Endothelial cell of umbilical vein (primary cell): Measurements from ENCODE around the gene NEBL. TPM values are rescaled to one million over a fixed set of nuclear protein-coding genes. Genes with fewer than 3 reads are reported as not detected.

Source experiments
- BruUV-seq: library from RNA; stranded (reverse); fragments of 400-500 nt; replicated peaks from 2 replicates; lab custom pipeline; 2021; lab: Mats Ljungman, UMichigan
- CTCF ChIA-PET: fragments of 300-600, 350-600 bp; sonication (Branson Sonifier 250); formaldehyde crosslinking; loops from one replicate; lab custom pipeline; 2021; ENCODE audit warnings: antibody characterized with exemption, inconsistent platforms; lab: Charles Lee
- POLR2A ChIA-PET: fragments of 300-600, 350-600 bp; sonication (Branson Sonifier 250); formaldehyde crosslinking; loops from one replicate; lab custom pipeline; 2021; ENCODE audit warnings: antibody characterized with exemption, inconsistent platforms; lab: Charles Lee
- DNase-seq: peaks from one replicate; pipeline ENCODE4 v3.0.0-alpha.2; 2011; ENCODE audit warnings: low read depth, low spot score
- FAIRE-seq: peaks from 2 replicates; lab custom pipeline; 2011; peaks lifted over from hg19 to GRCh38; lab: Jason Lieb, UNC
- H2AFZ ChIP-seq: 2 replicates; pipeline ENCODE4 v1.6.0; 2012; ENCODE audit warnings: low read depth, low read length, control low read depth, inconsistent platforms
- H3K27ac ChIP-seq: 2 replicates; pipeline ENCODE4 v1.5.1; 2011; ENCODE audit warnings: low read depth, mild to moderate bottlenecking, control low read depth, low read length, moderate library complexity; ENCODE audit not compliant: insufficient read depth
- H3K27me3 ChIP-seq, 2 experiments: 2 replicates each; pipeline versions ENCODE4 v1.6.0 to v1.6.1; 2011; ENCODE audit warnings: low read length in 2 of 2, mixed read lengths in 1 of 2; ENCODE audit not compliant: control insufficient read depth in 2 of 2, insufficient read depth in 2 of 2
- H3K36me3 ChIP-seq, 2 experiments: 2 replicates in 1 of 2; 3 replicates in 1 of 2; pipeline ENCODE4 v1.5.1; 2011; ENCODE audit warnings: low read length in 2 of 2, mild to moderate bottlenecking in 1 of 2, moderate library complexity in 1 of 2; ENCODE audit not compliant: control insufficient read depth in 2 of 2, insufficient read depth in 2 of 2; ENCODE audit errors: extremely low read depth in 1 of 2
- H3K4me1 ChIP-seq: 3 replicates; pipeline ENCODE4 v1.5.1; 2011; ENCODE audit warnings: mild to moderate bottlenecking, low read length; ENCODE audit not compliant: control insufficient read depth, insufficient read depth; ENCODE audit errors: extremely low read depth
- H3K4me2 ChIP-seq: 2 replicates; pipeline ENCODE4 v1.6.1; 2011; ENCODE audit warnings: low read length, control low read depth, mixed read lengths; ENCODE audit not compliant: insufficient read depth
- H3K4me3 ChIP-seq, 3 experiments: fragments of 200-600 bp in 1 of 3; sonication (generic), shearing (Covaris generic) in 1 of 3; replicated peaks in 1 of 3; 2 replicates each; pipeline ENCODE4 v1.5.1; 2011 to 2016; ENCODE audit warnings: control low read depth in 3 of 3, low read length in 3 of 3, mild to moderate bottlenecking in 2 of 3, inconsistent platforms in 1 of 3, low read depth in 1 of 3, moderate library complexity in 1 of 3; ENCODE audit not compliant: insufficient read depth in 1 of 3
- H3K79me2 ChIP-seq: 2 replicates; pipeline ENCODE4 v1.6.0; 2012; ENCODE audit warnings: low read length, inconsistent platforms; ENCODE audit not compliant: control insufficient read depth, insufficient read depth
- H3K9ac ChIP-seq: replicated peaks from 2 replicates; pipeline ENCODE3; 2011; ENCODE audit warnings: low read length, control low read depth; ENCODE audit not compliant: insufficient read depth; ENCODE audit errors: extremely low read depth
- H3K9me1 ChIP-seq: replicated peaks from 3 replicates; pipeline ENCODE4 v1.6.0; 2011; ENCODE audit warnings: mild to moderate bottlenecking, low read length; ENCODE audit not compliant: control insufficient read depth, insufficient read depth; ENCODE audit errors: extremely low read depth
- H3K9me3 ChIP-seq: replicated peaks from 2 replicates; pipeline ENCODE4 v1.5.1; 2012; ENCODE audit warnings: low read length, inconsistent platforms; ENCODE audit not compliant: control insufficient read depth, insufficient read depth
- H4K20me1 ChIP-seq: replicated peaks from 2 replicates; pipeline ENCODE3; 2011; ENCODE audit warnings: mild to moderate bottlenecking, low read length; ENCODE audit not compliant: control insufficient read depth, insufficient read depth; ENCODE audit errors: extremely low read depth
- EZH2 ChIP-seq: IDR thresholded peaks from 2 replicates; pipeline ENCODE4 v1.6.1; 2012; ENCODE audit warnings: borderline replicate concordance, low read depth, mild to moderate bottlenecking, moderate library complexity, low read length, inconsistent platforms; ENCODE audit not compliant: severe bottlenecking
- FOS ChIP-seq: IDR thresholded peaks from 2 replicates; pipeline ENCODE4 v1.6.1; 2011; ENCODE audit warnings: mild to moderate bottlenecking, low read length, moderate library complexity, borderline replicate concordance; ENCODE audit not compliant: insufficient read depth
- JUN ChIP-seq: IDR thresholded peaks from 2 replicates; pipeline ENCODE4 v1.6.1; 2011; ENCODE audit warnings: borderline replicate concordance, low read depth; ENCODE audit not compliant: insufficient read length, insufficient read depth
- dilution Hi-C: fragments of 300-500 bp; cut with MboI; formaldehyde crosslinking; loops from one replicate; pipeline ENCODE4 v1.15.0; 2019; ENCODE audit warnings: low sequenced_read_pairs; ENCODE audit not compliant: extremely low pct_ligation_motif_present
- intact Hi-C: fragments of 100-400 bp; cut with micrococcal nuclease; formaldehyde crosslinking; loops from one replicate; pipeline ENCODE4 v1.10.0; 2022
- polyA plus RNA-seq, 4 experiments: library from polyadenylated mRNA; depleted of rRNA in 3 of 4; stranded (reverse) in 3 of 4; unstranded in 1 of 4; fragments of >200 nt; gene quantifications; 2 replicates each; pipeline versions ENCODE4 v1.2.1 to v1.2.3, GENCODE V29; 2011 to 2012; ENCODE audit warnings: missing spikeins in 1 of 4
- total RNA-seq: library from RNA; stranded (reverse); gene quantifications from 2 replicates; pipeline ENCODE4 v1.2.3, GENCODE V29; 2021
- TF ChIP-seq, protein P1 (sequence below), 2 donors: IDR thresholded peaks; 1 replicate in 1 of 2; 2 replicates in 1 of 2; pipeline ENCODE4 v1.5.1; 2011; ENCODE audit warnings: low read length in 2 of 2, mild to moderate bottlenecking in 2 of 2, moderate library complexity in 2 of 2, control low read depth in 1 of 2, inconsistent platforms in 1 of 2, low read depth in 1 of 2; ENCODE audit not compliant: insufficient read depth in 1 of 2; ENCODE audit errors: extremely low read depth in 1 of 2

The NEBL gene
- total and polyA plus RNA-seq, 2 donors (not counting 3 experiments of a cell fraction or from before 2014, with no cell fraction given), result 0.17 to 0.66 TPM

- DNase-seq (no peak), FAIRE-seq (no peak)
- dilution Hi-C loops, result no loop called here
- intact Hi-C loops, result no loop called here
- POLR2A ChIA-PET, result no interaction called here
- no peaks in the 10 kb centered on the region for H3K36me3 ChIP-seq
- no peak overlapping the region for H3K9ac ChIP-seq
- no peak overlapping the region for H3K27ac ChIP-seq
- H3K9me3 ChIP-seq, result no peaks in the 10 kb centered on the region
- no peak overlapping the region for H3K4me2 ChIP-seq
- no peaks in the 10 kb centered on the region for H3K79me2 ChIP-seq
- H3K4me3 ChIP-seq, result no peak overlapping the region
- H3K27me3 ChIP-seq, result no peaks in the 10 kb centered on the region
- H2AFZ ChIP-seq, result no peak overlapping the region
- H4K20me1 ChIP-seq, result no peaks in the 10 kb centered on the region
- H3K9me1 ChIP-seq, result no peaks in the 10 kb centered on the region
- BruUV-seq, result no TSS peak
- CTCF ChIA-PET, result no interaction called here
- H3K4me1 ChIP-seq, result no peaks in the 10 kb centered on the region
- TF ChIP-seq, protein P1, sequence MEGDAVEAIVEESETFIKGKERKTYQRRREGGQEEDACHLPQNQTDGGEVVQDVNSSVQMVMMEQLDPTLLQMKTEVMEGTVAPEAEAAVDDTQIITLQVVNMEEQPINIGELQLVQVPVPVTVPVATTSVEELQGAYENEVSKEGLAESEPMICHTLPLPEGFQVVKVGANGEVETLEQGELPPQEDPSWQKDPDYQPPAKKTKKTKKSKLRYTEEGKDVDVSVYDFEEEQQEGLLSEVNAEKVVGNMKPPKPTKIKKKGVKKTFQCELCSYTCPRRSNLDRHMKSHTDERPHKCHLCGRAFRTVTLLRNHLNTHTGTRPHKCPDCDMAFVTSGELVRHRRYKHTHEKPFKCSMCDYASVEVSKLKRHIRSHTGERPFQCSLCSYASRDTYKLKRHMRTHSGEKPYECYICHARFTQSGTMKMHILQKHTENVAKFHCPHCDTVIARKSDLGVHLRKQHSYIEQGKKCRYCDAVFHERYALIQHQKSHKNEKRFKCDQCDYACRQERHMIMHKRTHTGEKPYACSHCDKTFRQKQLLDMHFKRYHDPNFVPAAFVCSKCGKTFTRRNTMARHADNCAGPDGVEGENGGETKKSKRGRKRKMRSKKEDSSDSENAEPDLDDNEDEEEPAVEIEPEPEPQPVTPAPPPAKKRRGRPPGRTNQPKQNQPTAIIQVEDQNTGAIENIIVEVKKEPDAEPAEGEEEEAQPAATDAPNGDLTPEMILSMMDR (IDR thresholded peaks at IDR 0.05; ENCODE audit: extremely low read depth in 1 of 2, insufficient read depth in 1 of 2, low read depth in 1 of 2, low read length in 2 of 2), result no peak
- no peak for TF ChIP-seq JUN
- no peak for TF ChIP-seq FOS
- no peak for TF ChIP-seq EZH2
These were observed 18.8 kb downstream of the NEBL start for GRCh38 chr10:20877986-20878983.
